BJ (cell line): ENCODE results near the gene MAP3K4. TPM values are rescaled to one million over a fixed set of nuclear protein-coding genes. Genes with fewer than 3 reads are reported as not detected.

Source experiments
- CTCF ChIA-PET: fragments of 350-600 bp; formaldehyde crosslinking; extraction: SDS; loops from one replicate; lab custom pipeline; 2021; ENCODE audit warnings: antibody characterized with exemption, inconsistent platforms; lab: Yijun Ruan, JAX
- POLR2A ChIA-PET: fragments of 300-600 bp; sonication (Branson Sonifier 250); formaldehyde crosslinking; extraction: SDS; loops from one replicate; lab custom pipeline; 2021; ENCODE audit warnings: antibody characterized with exemption; lab: Charles Lee
- DNase-seq: peaks from one replicate; pipeline ENCODE4 v3.0.0-alpha.2; 2011; ENCODE audit warnings: low read depth
- H3K27me3 ChIP-seq: 2 replicates; pipeline ENCODE4 v1.6.0; 2011; ENCODE audit warnings: low read length; ENCODE audit not compliant: control insufficient read depth, insufficient read depth
- H3K36me3 ChIP-seq: 2 replicates; pipeline ENCODE4 v1.5.1; 2011; ENCODE audit warnings: low read length; ENCODE audit not compliant: control insufficient read depth, insufficient read depth
- H3K4me3 ChIP-seq: 2 replicates; pipeline ENCODE4 v1.5.1; 2011; ENCODE audit warnings: low read depth, mild to moderate bottlenecking, control low read depth, low read length
- CTCF ChIP-seq: IDR thresholded peaks from 2 replicates; pipeline ENCODE4 v1.5.1; 2011; ENCODE audit warnings: low read depth, mild to moderate bottlenecking, control low read depth, inconsistent platforms, low read length, moderate library complexity; ENCODE audit not compliant: insufficient read depth
- polyA plus RNA-seq: library from polyadenylated mRNA; depleted of rRNA; stranded (reverse); fragments of >200 nt; gene quantifications from 2 replicates; pipeline ENCODE4 v1.2.3, GENCODE V29; 2011

Gene MAP3K4
- polyA plus RNA-seq, 1 experiment, result 5.3 TPM

- ChIA-PET POLR2A (no interaction called here), CTCF (no interaction called here)
- no peak for DNase-seq
- no peaks in the 10 kb centered on the region for H3K36me3 ChIP-seq
- H3K27me3 ChIP-seq, result no peaks in the 10 kb centered on the region
- H3K4me3 ChIP-seq, result no peak overlapping the region
- TF ChIP-seq CTCF, result no peak
Measured at GRCh38 chr6:161013695-161014094, 22.1 kb downstream of the MAP3K4 start.

GRCh38 chr6:161017766-161018564, 26.4 kb downstream of the MAP3K4 start:
- TF ChIP-seq CTCF, result no peak
- Histone ChIP-seq H3K27me3 (no peaks in the 10 kb centered on the region), H3K36me3 (no peaks in the 10 kb centered on the region), H3K4me3 (no peak overlapping the region)
- DNase-seq, result no peak
- CTCF ChIA-PET, result no interaction called here
- POLR2A ChIA-PET, result no interaction called here

GRCh38 chr6:161019324-161019839, 27.8 kb downstream of the MAP3K4 start:
- Histone ChIP-seq H3K36me3 (no peaks in the 10 kb centered on the region), H3K4me3 (no peak overlapping the region), H3K27me3 (no peaks in the 10 kb centered on the region)
- DNase-seq, result no peak
- TF ChIP-seq CTCF, result no peak
- ChIA-PET CTCF (no interaction called here), POLR2A (no interaction called here)

GRCh38 chr6:161021543-161021942, 30.0 kb downstream of the MAP3K4 start:
- CTCF ChIA-PET, result interaction anchor here (0.5 kb wide), 1 partner anchor 29 kb away, joined by 5 read pairs; no protein-coding TSS in a partner anchor
- no peak overlapping the region for H3K4me3 ChIP-seq
- no peak for DNase-seq
- no peaks in the 10 kb centered on the region; the same call in 1 of the 2 replicates for H3K27me3 ChIP-seq
- no peaks in the 10 kb centered on the region for H3K36me3 ChIP-seq
- POLR2A ChIA-PET, result no interaction called here
- no peak for TF ChIP-seq CTCF

GRCh38 chr6:161021998-161022743, 30.6 kb downstream of the MAP3K4 start:
- DNase-seq, result no peak
- no peaks in the 10 kb centered on the region; the same call in 1 of the 2 replicates for H3K27me3 ChIP-seq
- no peaks in the 10 kb centered on the region for H3K36me3 ChIP-seq
- ChIA-PET POLR2A (no interaction called here), CTCF (interaction anchor here (0.5 kb wide), 1 partner anchor 30 kb away, joined by 5 read pairs; no protein-coding TSS in a partner anchor)
- no peak for TF ChIP-seq CTCF
- no peak overlapping the region for H3K4me3 ChIP-seq
